ENCODE measurements around the gene CDHR2.
A peak's percentile ranks its signal among the peaks of the same experiment; 100 is the strongest.

CDHR2 gene

DNA sequence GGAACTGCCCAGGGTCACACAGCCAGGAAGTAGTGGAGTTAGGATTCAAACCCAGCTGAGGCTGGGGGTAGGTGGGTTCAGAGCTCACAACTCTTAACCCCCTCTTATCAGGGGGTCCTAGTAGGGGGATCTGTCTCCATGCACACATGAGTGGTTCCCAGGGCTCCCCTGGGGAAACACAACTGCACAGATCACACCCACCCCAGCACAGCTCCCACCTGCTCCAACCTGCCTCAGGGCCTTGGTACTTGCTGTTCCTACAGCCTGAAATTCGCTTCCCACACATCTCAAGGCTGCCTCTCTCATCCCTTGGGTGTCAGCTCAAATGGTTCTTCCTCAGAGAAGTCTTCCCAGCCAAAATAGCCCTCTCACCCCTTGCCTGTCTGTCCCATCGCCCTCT lies 76.4 kb downstream of the CDHR2 start:
- no peak for DNase-seq

DNA sequence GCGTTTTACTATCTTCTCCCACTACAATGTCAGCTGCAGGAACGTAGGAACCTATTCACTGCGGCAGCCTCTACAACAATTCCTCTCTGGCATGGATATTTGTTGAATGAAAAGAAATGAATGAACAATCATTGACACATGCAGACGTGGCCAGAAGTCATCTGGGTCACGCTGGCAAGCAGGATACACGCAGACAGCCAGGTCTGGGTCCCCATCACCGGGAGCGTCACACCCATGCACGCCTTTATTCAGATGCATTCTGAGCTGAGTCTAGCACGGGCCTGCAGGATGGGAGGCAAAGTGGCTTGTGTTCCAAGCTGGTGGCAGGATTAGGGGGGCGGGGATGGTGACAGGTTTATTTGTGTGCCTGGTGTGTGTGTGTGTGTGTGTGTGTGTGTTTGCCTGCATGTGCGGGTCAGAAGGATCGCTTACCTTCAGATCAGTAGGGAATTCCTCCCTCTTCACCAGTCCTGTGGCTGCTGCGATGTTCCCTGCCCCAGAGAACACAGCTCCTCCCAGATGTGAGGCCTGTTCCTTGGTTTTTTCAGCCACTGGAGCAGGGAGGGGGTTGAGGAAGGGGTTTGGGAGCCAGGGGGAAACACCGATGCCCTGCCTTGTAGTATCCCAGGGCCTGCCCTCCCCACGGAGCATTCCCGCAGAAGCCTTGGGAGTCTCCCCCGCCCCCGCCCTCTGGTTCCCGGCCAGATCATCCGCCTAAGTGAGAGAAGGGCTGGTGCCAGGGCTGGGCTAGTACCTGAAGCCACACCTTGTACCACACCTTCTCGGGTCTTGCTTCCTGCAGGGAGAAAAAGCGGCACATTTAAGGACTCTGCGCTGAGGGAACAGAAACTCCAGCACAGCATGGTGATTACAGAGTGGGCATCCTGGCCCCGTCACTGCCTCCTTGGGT lies 77.1 kb downstream of the CDHR2 start:
- no peak for DNase-seq

- DNase-seq, result no peak
These were observed 77.7 kb downstream of the CDHR2 start for GRCh38 chr5:176626876-176627236.

GRCh38 chr5:176627582-176627981 lies 78.4 kb downstream of the CDHR2 start:
- DNase-seq, result no peak

DNA sequence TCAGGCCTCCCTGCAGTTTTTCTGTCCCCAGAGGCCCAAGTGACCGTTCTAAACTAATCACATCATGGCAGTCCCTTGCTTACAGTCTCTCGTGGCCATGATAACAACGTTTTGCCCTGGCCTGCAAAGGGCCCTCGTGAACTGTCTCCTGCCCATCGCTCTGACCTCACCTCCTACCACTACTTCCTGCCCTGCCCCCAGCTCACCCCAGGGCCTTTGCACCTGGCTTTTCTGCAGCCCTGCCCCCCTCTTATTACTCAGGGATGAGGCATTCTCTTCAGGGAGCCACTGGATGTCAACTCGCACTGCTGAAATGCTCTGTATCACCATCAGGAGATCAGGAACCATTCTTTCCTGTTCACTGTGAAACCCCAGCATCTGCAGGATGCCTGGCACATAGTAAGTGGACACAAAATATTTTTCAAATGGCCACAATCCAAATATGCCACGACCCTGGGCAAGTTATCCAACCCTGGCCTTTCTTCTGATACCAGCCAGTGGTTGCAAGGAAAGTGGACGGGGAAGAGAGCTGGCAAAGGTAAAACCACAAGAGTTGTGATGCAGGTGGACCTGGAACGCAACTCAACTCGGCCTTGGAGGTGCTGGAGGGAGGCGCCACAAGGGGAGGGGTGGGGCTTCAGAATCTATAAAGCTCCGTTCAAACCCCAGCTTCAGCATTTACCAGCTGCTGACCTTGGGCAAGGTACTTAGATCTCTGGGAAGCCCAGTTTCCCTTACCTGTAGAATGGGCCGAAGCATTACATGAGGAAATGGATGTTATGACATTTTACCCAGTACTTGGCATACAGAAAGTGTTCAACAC lies 79.5 kb downstream of the CDHR2 start:
- no peak for DNase-seq

GRCh38 chr5:176629317-176629852 lies 80.2 kb downstream of the CDHR2 start:
- no peak for DNase-seq

DNA sequence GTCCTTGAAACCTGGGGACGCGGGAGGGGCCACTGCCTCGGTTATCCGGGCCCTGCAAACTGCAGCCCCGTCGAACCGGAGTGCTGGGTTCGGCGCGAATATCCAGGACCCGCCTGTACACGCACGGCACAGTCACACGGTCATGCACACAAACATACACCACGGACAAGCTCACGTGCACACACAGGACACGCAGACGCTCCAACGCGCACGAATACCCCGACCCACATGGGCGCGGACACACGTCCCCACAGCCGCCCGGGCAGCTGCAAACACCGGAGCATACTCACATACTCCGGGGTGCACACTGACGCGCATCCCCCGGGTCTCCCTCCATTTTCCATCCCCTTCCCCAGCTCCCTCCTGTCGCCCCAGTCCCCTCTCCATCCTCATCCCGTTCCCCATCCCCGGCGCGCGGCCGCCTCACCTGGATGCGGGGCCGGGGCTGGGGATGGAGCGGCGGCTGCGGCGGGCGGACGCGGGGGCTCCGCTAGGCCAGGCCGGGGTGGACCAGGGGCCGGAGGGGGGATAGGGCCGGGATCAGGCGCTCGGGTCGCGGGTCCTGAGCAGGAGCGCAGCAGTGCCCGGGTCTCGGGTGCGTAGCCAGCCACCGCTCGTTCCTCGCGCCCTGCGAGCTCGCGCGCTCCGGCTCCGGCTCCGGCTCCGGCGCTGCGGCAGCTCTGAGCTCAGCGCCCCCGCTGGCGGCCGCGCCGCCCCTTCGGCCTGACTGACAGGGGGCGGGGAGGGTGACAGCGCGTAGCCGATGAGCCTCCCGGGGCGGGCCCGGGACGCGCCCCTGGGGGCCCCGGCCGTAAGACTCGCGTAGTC lies 80.9 kb downstream of the CDHR2 start, which contains the start of the genes EIF4E1B and SNCB:
Gene EIF4E1B (plus strand): TSS at position 823 of the 828 bp plus-strand sequence. CDS start 12,113 bp downstream, outside the sequence.
Gene SNCB (minus strand): TSS at position 682 of the 828 bp plus-strand sequence. CDS start 880 bp downstream, outside the sequence.
- peak; percentile 33 to 74 for DNase-seq

- no peak for DNase-seq
These were observed 81.6 kb downstream of the CDHR2 start for GRCh38 chr5:176630681-176631222.

GRCh38 chr5:176631383-176632200 lies 82.5 kb downstream of the CDHR2 start:
- DNase-seq, result peak; percentile 19 to 50

GRCh38 chr5:176632745-176633144 lies 83.6 kb downstream of the CDHR2 start:
- no peak for DNase-seq

GRCh38 chr5:176633598-176633997 lies 84.5 kb downstream of the CDHR2 start:
- no peak for DNase-seq

DNA sequence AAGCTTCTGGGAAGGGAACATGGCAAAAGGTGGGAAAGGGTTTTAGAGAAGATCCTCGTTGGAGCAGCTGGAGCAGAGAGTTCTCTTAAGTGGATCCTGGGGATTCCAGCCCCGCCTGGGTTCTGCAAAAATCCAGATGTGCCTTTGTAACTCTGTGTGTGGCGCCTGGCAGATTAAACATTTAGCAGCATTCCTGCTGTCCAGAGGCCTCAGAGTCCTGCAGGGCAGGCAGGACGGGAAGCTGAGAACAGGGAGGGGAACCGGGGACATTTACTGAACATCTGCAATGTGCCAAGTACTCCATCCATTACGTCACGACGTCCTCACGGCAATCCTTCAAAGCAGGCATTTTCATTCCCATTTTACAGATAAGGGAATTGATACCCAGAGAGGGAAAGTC lies 87.3 kb downstream of the CDHR2 start:
- no peak for DNase-seq

DNA sequence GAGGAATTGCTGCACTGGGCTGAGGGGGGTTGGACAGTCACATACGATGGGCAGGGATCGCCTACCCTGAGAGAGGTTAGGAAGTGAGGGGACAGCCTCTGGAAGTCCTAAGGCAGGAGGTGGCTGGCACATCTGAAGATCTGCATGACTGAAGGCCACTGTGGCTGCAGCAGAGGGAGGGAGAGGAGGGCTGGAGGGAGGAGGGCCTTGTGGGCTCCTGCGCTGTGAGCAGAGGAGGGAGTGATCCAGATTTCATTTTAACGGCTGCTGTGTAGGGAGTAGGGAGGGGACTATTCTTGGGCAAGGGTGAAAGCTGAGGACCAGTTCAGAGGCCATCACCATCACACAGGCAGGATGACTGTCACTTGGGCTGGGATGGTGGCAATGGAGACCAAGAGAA lies 88.4 kb downstream of the CDHR2 start:
- no peak for DNase-seq

DNA sequence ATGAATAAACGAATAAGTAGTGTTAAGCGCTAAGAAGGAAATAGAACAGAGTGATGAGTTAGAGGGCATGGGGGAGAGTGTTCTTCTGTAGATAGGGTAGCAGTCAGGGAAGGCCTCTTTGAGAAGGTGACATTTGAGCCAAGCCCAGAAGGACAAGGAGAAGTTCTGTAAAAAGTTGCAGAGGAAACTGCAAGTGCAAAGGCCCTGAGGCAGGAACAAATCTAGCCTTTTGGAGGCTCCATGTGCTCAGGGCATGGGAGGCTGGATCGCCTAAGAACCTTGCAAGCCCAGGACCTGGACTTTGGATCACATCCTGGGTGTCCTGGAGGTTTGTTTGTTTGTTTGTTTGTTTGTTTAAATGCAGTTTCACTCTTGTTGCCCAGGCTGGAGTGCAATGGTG lies 89.3 kb downstream of the CDHR2 start:
- no peak for DNase-seq

DNA sequence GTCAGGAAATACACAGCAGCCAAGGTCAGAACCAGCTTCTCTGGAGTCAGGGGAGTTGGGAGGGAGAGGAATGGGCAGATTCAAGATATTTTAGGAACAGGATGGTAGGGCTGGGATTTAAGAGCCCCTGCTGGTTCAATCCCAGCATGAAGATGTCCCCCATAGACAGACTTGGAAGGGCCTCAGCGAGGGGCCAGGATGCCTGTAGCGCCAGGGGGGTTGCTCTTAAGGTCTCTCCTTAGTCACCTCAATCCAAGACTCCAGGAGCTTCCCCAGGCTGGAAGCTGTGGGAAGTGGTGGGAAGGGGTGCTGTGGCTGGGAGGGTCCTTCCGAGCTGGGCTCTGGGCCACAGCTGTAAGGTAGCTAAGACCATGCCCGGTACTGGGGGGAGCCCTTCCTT lies 90.1 kb downstream of the CDHR2 start:
- DNase-seq, result no peak

DNA sequence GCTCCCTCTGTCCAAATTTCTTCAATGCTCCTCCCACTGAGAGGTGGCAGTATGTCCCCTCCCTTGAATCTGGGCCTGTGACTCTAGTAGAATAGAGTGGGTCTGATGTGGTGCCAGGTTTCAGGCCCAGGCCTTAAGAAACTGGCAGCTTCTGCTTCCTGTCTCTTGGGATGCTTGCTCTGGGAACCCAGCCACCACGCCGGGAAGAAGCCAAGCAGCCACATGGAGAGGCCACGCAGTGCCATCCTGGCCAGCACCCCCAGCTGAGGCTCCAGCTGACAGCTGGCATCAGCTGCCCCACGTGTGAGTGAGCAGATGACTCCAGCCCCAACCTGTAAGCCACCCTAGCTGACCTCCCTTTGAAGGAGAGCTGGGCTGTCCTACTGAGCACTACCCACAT lies 90.8 kb downstream of the CDHR2 start:
- peak; percentile 35 to 38 for DNase-seq

DNA sequence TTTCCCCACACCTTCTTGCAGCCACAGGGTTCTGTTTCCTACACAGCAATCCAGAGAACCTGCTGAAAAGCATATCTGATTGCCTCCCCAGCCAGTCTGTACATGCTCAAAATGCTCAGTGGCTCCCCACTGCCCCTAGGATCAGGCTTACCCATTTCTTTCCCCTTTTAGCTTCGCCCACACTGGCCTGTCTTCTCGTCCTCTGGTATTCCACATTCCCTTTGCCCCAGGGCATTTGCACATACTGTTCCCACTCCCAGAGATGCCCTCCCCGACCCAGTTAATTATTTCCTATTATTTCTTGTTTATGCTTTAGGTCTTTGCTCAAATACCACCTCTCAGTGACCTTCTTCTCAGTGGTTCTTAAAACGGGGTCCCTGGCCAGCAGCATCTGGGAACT lies 91.5 kb downstream of the CDHR2 start:
- DNase-seq, result no peak

- DNase-seq, result no peak
These were observed 93.7 kb downstream of the CDHR2 start for GRCh38 chr5:176642675-176643490.

DNA sequence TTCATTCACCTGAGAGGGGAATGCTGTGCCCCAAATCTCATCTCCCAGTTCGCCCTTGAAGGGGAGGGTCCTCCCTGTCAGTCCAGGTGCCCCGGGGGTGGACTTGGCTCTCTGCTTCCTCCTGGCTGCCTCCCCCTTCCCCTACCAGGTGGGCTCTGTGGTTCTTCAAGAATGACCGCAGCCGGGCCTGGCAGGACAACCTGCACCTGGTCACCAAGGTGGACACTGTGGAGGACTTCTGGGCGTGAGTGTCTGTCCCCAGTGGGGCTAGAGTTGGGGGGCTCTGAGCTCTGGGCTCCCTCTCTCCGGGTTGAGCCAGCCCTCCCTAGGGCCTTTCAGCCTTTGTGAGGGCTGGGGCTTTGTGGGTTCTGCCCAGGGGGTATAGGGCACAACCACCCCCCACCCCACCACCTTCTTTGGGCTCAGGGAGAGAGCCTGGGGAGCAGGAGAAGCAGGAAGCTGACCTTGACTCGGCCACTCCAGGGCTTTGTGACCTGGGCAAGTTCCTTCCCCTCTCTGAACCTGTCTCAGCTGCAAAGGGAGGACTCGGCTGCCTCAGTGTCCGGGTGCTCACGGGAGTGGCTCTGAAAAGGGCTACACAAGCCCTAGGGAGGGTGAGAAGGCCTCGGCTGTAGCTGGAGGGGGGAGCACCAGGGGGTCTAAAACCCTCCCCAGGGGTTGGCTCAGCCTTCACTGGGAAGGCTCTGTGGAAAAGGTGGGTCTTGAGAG lies 94.5 kb downstream of the CDHR2 start:
- DNase-seq, result no peak

GRCh38 chr5:176644294-176644693 lies 95.2 kb downstream of the CDHR2 start:
- DNase-seq, result no peak

All from NCI-H2081 (cell line).